Raji (cell line): ENCODE data around the gene SARM1.

Source experiments
- POLR2A ChIP-seq: IDR thresholded peaks from 2 replicates; pipeline ENCODE4 v1.6.1; 2011; ENCODE audit warnings: low read depth, low read length, control low read depth; ENCODE audit not compliant: insufficient read depth

Gene SARM1

GRCh38 chr17:28372945-28373274 lies 1.4 kb downstream of the SARM1 start:
- no peak for TF ChIP-seq POLR2A

GRCh38 chr17:28379814-28380801 lies 8.6 kb downstream of the SARM1 start:
- no peak for TF ChIP-seq POLR2A

DNA sequence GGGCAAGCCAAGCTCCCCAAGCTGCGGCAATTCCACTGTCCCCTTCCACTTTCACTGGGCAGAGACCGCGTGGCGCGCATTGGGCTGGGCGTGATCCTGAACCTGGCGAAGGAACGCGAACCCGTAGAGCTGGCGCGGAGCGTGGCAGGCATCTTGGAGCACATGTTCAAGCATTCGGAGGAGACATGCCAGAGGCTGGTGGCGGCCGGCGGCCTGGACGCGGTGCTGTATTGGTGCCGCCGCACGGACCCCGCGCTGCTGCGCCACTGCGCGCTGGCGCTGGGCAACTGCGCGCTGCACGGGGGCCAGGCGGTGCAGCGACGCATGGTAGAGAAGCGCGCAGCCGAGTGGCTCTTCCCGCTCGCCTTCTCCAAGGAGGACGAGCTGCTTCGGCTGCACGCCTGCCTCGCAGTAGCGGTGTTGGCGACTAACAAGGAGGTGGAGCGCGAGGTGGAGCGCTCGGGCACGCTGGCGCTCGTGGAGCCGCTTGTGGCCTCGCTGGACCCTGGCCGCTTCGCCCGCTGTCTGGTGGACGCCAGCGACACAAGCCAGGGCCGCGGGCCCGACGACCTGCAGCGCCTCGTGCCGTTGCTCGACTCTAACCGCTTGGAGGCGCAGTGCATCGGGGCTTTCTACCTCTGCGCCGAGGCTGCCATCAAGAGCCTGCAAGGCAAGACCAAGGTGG lies 9.8 kb downstream of the SARM1 start:
- TF ChIP-seq POLR2A: no peak

- no peak for TF ChIP-seq POLR2A
Observed at GRCh38 chr17:28384281-28385036, 13.0 kb downstream of the SARM1 start.

GRCh38 chr17:28385037-28385400 lies 13.5 kb downstream of the SARM1 start:
- no peak for TF ChIP-seq POLR2A

DNA sequence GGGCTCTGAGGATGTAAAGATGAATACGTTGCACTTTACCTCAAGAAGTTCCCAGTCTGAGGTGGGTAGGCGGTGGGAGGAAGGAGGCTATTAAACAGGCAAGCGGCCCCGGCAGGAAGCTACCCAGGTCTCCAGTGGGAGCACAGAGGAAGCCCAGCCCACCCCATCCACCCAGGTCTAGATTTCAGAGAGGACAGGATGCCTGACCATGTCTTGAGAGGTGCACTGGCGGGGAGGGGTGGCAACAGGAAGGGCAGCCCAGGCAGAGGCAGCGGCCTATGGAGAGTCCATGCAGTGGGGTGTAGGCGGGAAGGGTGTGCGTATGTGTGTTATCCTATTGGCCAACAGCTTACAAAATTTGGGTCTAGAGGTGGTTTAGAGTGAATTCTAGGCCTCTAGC lies 13.9 kb downstream of the SARM1 start:
- TF ChIP-seq POLR2A: no peak

DNA sequence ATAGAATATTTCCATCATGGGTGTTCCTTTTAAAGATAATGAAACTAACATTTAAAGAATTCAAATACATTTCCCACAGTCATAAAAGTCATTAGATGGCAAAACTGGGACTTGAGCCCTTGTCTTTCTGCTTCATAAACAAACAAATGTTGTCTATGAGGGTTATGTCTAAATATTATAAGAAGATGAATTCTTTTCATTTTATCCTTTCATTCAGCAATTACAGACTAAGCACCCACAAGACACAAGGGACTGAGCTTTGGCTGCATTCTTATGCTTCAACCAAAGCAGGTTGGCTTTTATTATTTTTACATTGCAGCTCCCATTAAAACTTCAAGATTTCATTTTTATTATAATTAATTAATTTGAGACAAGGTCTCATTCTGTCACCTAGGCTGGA lies 14.9 kb downstream of the SARM1 start:
- no peak for TF ChIP-seq POLR2A

DNA sequence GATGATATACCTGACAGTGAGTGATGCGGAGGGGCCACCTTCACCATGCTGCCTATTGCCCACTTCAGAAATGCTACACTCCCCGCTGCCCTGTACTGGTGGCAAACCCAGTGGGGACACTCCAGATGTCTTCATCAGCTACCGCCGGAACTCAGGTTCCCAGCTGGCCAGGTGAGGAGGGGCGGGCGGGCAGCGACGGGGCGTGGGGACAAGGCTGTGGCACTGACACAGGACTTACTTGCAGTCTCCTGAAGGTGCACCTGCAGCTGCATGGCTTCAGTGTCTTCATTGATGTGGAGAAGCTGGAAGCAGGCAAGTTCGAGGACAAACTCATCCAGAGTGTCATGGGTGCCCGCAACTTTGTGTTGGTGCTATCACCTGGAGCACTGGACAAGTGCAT lies 16.6 kb downstream of the SARM1 start:
- no peak for TF ChIP-seq POLR2A

- TF ChIP-seq POLR2A: no peak
Observed at GRCh38 chr17:28390141-28390540, 18.6 kb downstream of the SARM1 start.

GRCh38 chr17:28390563-28390962 lies 19.1 kb downstream of the SARM1 start:
- TF ChIP-seq POLR2A: no peak

DNA sequence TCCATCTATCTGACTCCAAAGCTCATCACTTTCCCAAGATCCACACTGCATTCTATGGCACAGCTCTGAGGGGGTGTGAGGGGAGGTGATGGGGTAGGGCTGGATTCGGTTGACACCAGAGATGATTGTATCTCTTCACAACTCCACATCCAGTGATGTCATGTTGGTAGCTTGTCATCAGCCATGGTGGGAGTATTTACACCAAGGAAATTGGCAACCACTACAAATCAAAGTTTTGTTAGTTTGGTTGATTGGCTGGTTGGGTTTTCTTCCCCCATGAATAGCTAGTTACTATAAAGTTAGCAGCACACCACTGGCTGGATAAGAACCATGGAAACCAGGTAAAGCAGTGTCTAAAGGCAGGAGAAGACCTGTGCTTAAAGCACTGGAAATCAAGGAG lies 19.5 kb downstream of the SARM1 start:
- TF ChIP-seq POLR2A: no peak

DNA sequence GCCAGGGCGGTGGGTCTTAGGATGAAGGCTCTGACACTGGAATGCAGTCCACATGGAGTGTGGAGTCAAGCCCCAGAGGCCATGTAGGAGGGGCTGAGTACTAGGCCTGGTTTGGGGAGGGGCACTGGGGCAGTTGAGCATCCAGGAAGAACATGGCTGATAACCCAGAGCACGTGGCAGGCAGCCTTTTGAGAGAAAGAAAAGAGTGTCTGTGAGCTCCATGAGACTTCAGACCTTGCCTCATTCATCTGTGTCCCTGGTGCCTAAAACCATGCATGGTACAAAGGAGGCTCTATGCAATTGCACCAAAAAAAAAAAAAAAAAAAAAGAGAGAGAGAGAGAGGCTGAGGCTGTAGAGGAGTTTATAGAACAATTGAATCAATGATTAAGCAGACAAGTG lies 19.9 kb downstream of the SARM1 start:
- TF ChIP-seq POLR2A: no peak

GRCh38 chr17:28392491-28392890 lies 21.0 kb downstream of the SARM1 start:
- no peak for TF ChIP-seq POLR2A

- no peak for TF ChIP-seq POLR2A
Observed at GRCh38 chr17:28394337-28395116, 23.0 kb downstream of the SARM1 start.

DNA sequence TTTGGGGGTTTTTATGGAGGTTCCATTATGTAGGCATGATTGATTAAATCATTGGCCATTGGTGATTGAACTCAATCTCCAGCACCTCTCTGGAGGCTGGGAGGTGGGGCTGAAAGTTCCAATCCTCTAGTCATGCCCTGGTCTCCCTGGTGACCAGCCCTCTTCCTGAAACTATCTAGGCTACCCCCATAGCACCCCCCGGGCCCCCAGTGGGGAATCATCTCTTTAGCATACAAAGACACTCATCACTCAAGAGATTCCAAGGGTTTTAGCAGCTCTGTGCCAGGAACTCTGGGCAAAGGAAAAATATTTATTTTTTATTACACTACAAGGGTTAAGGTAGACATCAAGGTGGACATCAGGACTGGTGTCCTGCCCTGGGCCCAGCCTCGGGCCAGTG lies 23.9 kb downstream of the SARM1 start:
- no peak for TF ChIP-seq POLR2A
